Activated CD4-positive, alpha-beta memory T cell treated with anti-CD3 and anti-CD28 coated beads for 36 hours (primary cell): Measurements from ENCODE around the gene TRIM27. TPM values are rescaled to one million over a fixed set of nuclear protein-coding genes. Genes with fewer than 3 reads are reported as not detected.
A peak's percentile ranks its signal among the peaks of the same experiment; 100 is the strongest.

Source experiments
- CTCF ChIA-PET: fragments of 350-600 bp; sonication (Branson Sonifier 250); formaldehyde crosslinking; loops from one replicate; lab custom pipeline; 2021; ENCODE audit warnings: antibody characterized with exemption, inconsistent platforms; lab: Charles Lee
- POLR2A ChIA-PET: fragments of 350-600 bp; sonication (Branson Sonifier 250); formaldehyde crosslinking; loops from one replicate; lab custom pipeline; 2021; ENCODE audit warnings: antibody characterized with exemption; lab: Charles Lee
- DNase-seq: peaks from one replicate; pipeline ENCODE4 v3.0.0-alpha.2; 2020
- H3K27ac Mint-ChIP-seq: one replicate; pipeline ENCODE4 v1.8.0; 2021; ENCODE audit warnings: mixed read lengths
- H3K27me3 Mint-ChIP-seq: one replicate; pipeline ENCODE4 v1.8.0; 2021; ENCODE audit warnings: mixed read lengths
- H3K36me3 Mint-ChIP-seq: one replicate; pipeline ENCODE4 v1.8.0; 2021; ENCODE audit warnings: mixed read lengths
- H3K4me1 Mint-ChIP-seq: one replicate; pipeline ENCODE4 v1.8.0; 2021; ENCODE audit warnings: low read depth, mixed read lengths
- H3K4me3 Mint-ChIP-seq: one replicate; pipeline ENCODE4 v1.8.0; 2021; ENCODE audit warnings: mild to moderate bottlenecking, mixed read lengths
- H3K9me3 Mint-ChIP-seq: one replicate; pipeline ENCODE4 v1.8.0; 2021; ENCODE audit warnings: mixed read lengths
- intact Hi-C: fragments of 100-400 bp; cut with micrococcal nuclease; formaldehyde crosslinking; loops from one replicate; pipeline ENCODE4 v1.15.1; 2023
- total RNA-seq, 2 experiments: library from RNA; stranded (reverse); gene quantifications; one replicate each; pipeline ENCODE4 v1.2.3, GENCODE V29; 2021

TRIM27 gene
- total RNA-seq, 2 experiments from 2014 or later = 49.7 to 54.6 TPM

- H3K36me3 Mint-ChIP-seq = peaks cover 50% of the 10 kb centered on the region
- ChIA-PET CTCF (interaction anchor here (0.7 kb wide), 1 partner anchor 1028 kb away, joined by 3 read pairs; no protein-coding TSS in a partner anchor), POLR2A (interaction anchor here (0.6 to 1.3 kb wide), 4 partner anchors 11 to 97 kb away, joined by 3 to 5 read pairs (median 4); partner anchors contain the start of gene TRIM27)
Observed at GRCh38 chr6:28910901-28911690, 12.7 kb downstream of the TRIM27 start.

GRCh38 chr6:28907394-28907793, 16.4 kb downstream of the TRIM27 start:
- POLR2A ChIA-PET = no interaction called here
- no peaks in the 10 kb centered on the region for H3K27me3 Mint-ChIP-seq
- no peaks in the 10 kb centered on the region for H3K9me3 Mint-ChIP-seq
- no peak for DNase-seq
- no peaks in the 10 kb centered on the region for H3K4me1 Mint-ChIP-seq
- CTCF ChIA-PET = no interaction called here
- peaks cover 71% of the 10 kb centered on the region for H3K36me3 Mint-ChIP-seq
- H3K4me3 Mint-ChIP-seq = no peak overlapping the region
- intact Hi-C loops = no loop called here
- H3K27ac Mint-ChIP-seq = no peak overlapping the region

More at GRCh38 chr6:28910901-28911690, 12.7 kb downstream of the TRIM27 start:
- Mint-ChIP-seq H3K27me3 (no peaks in the 10 kb centered on the region), H3K4me1 (no peaks in the 10 kb centered on the region), H3K27ac (no peak overlapping the region), H3K9me3 (no peaks in the 10 kb centered on the region), H3K4me3 (no peak overlapping the region)
- no peak for DNase-seq
- intact Hi-C loops = no loop called here

GRCh38 chr6:28906669-28907068, 17.1 kb downstream of the TRIM27 start:
- no peak overlapping the region for H3K27ac Mint-ChIP-seq
- POLR2A ChIA-PET = no interaction called here
- H3K4me1 Mint-ChIP-seq = no peaks in the 10 kb centered on the region
- H3K27me3 Mint-ChIP-seq = no peaks in the 10 kb centered on the region
- H3K36me3 Mint-ChIP-seq = peaks cover 68% of the 10 kb centered on the region
- no peak overlapping the region for H3K4me3 Mint-ChIP-seq
- DNase-seq = no peak
- intact Hi-C loops = no loop called here
- H3K9me3 Mint-ChIP-seq = no peaks in the 10 kb centered on the region
- CTCF ChIA-PET = no interaction called here

- Mint-ChIP-seq H3K27ac (no peak overlapping the region), H3K4me3 (no peak overlapping the region), H3K9me3 (no peaks in the 10 kb centered on the region), H3K27me3 (no peaks in the 10 kb centered on the region), H3K36me3 (peaks cover 58% of the 10 kb centered on the region), H3K4me1 (peaks cover 3% of the 10 kb centered on the region)
- ChIA-PET CTCF (no interaction called here), POLR2A (no interaction called here)
- intact Hi-C loops = no loop called here
- no peak for DNase-seq
Observed at GRCh38 chr6:28903686-28904085, 20.1 kb downstream of the TRIM27 start.

GRCh38 chr6:28901831-28902230, 22.0 kb downstream of the TRIM27 start:
- CTCF ChIA-PET = no interaction called here
- Mint-ChIP-seq H3K27ac (peak overlapping the region; percentile 15), H3K9me3 (no peaks in the 10 kb centered on the region), H3K4me1 (peaks cover 6% of the 10 kb centered on the region), H3K27me3 (no peaks in the 10 kb centered on the region), H3K36me3 (peaks cover 49% of the 10 kb centered on the region), H3K4me3 (no peak overlapping the region)
- POLR2A ChIA-PET = no interaction called here
- intact Hi-C loops = no loop called here
- DNase-seq = no peak

- Mint-ChIP-seq H3K4me3 (no peak overlapping the region), H3K4me1 (peaks cover 8% of the 10 kb centered on the region), H3K27me3 (peaks cover 2% of the 10 kb centered on the region), H3K9me3 (peaks cover 2% of the 10 kb centered on the region), H3K36me3 (peaks cover 46% of the 10 kb centered on the region), H3K27ac (peak overlapping the region; percentile 11)
- intact Hi-C loops = no loop called here
- ChIA-PET POLR2A (no interaction called here), CTCF (interaction anchor here (0.6 kb wide), 1 partner anchor 537 kb away, joined by 3 read pairs; no protein-coding TSS in a partner anchor)
- no peak for DNase-seq
Observed at GRCh38 chr6:28900577-28901256, 23.1 kb downstream of the TRIM27 start.

GRCh38 chr6:28898710-28898965, 25.1 kb downstream of the TRIM27 start:
- Mint-ChIP-seq H3K27me3 (peaks cover 2% of the 10 kb centered on the region), H3K27ac (peak overlapping the region; percentile 42), H3K4me3 (peak overlapping the region; percentile 12), H3K36me3 (peaks cover 29% of the 10 kb centered on the region), H3K4me1 (peaks cover 12% of the 10 kb centered on the region), H3K9me3 (peaks cover 2% of the 10 kb centered on the region)
- no peak for DNase-seq
- intact Hi-C loops = loop anchor here (10.0 kb wide), 1 partner anchor 1764 kb away; a partner anchor contains a TSS
- POLR2A ChIA-PET = interaction anchor here (0.6 kb wide), 1 partner anchor 16 kb away, joined by 7 read pairs; no protein-coding TSS in a partner anchor
- CTCF ChIA-PET = interaction anchor here (0.7 to 4.8 kb wide), 4 partner anchors 14 to 118 kb away, joined by 3 to 30 read pairs (median 3); no protein-coding TSS in a partner anchor

- Mint-ChIP-seq H3K27ac (peak overlapping the region; percentile 97), H3K4me3 (peak overlapping the region; percentile 86), H3K36me3 (peaks cover 18% of the 10 kb centered on the region), H3K9me3 (peaks cover 2% of the 10 kb centered on the region), H3K4me1 (peaks cover 12% of the 10 kb centered on the region), H3K27me3 (peaks cover 2% of the 10 kb centered on the region)
- POLR2A ChIA-PET = interaction anchor here (2.8 to 3.2 kb wide), 2 partner anchors 12 to 25 kb away, joined by 8 to 24 read pairs; no protein-coding TSS in a partner anchor
- DNase-seq = no peak
- intact Hi-C loops = loop anchor here (10.0 kb wide), 1 partner anchor 1763 kb away; a partner anchor contains a TSS
- CTCF ChIA-PET = interaction anchor here (1.4 to 4.8 kb wide), 4 partner anchors 13 to 119 kb away, joined by 3 to 30 read pairs (median 11); partner anchors contain the start of gene TRIM27
Observed at GRCh38 chr6:28897369-28897745, 26.4 kb downstream of the TRIM27 start.

- POLR2A ChIA-PET = interaction anchor here (1.0 to 3.2 kb wide), 5 partner anchors 11 to 119 kb away, joined by 3 to 24 read pairs (median 5); no protein-coding TSS in a partner anchor
- Mint-ChIP-seq H3K27ac (peak overlapping the region; percentile 97), H3K36me3 (peaks cover 18% of the 10 kb centered on the region), H3K9me3 (peaks cover 2% of the 10 kb centered on the region), H3K4me1 (peaks cover 12% of the 10 kb centered on the region), H3K27me3 (peaks cover 2% of the 10 kb centered on the region), H3K4me3 (peak overlapping the region; percentile 86)
- DNase-seq = peak; percentile 65
- intact Hi-C loops = loop anchor here (1.0 to 10.0 kb wide), 7 partner anchors 12 to 1762 kb away; a partner anchor contains a TSS
- CTCF ChIA-PET = interaction anchor here (1.4 to 4.8 kb wide), 4 partner anchors 12 to 119 kb away, joined by 3 to 30 read pairs (median 11); partner anchors contain the start of gene TRIM27
Observed at GRCh38 chr6:28896505-28897368, 27.0 kb downstream of the TRIM27 start.

GRCh38 chr6:28895131-28895812, 28.5 kb downstream of the TRIM27 start:
- H3K9me3 Mint-ChIP-seq = peaks cover 2% of the 10 kb centered on the region
- H3K27me3 Mint-ChIP-seq = peaks cover 2% of the 10 kb centered on the region
- ChIA-PET POLR2A (interaction anchor here (0.5 to 3.2 kb wide), 12 partner anchors 10 to 1002 kb away, joined by 3 to 24 read pairs (median 4); partner anchors contain the start of gene TRIM27), CTCF (interaction anchor here (0.9 to 4.8 kb wide), 5 partner anchors 10 to 121 kb away, joined by 4 to 30 read pairs (median 10); partner anchors contain the start of gene TRIM27)
- DNase-seq = peak; percentile 95
- H3K4me1 Mint-ChIP-seq = peaks cover 12% of the 10 kb centered on the region
- H3K27ac Mint-ChIP-seq = peak overlapping the region; percentile 97
- H3K36me3 Mint-ChIP-seq = peaks cover 9% of the 10 kb centered on the region
- H3K4me3 Mint-ChIP-seq = peak overlapping the region; percentile 86
- intact Hi-C loops = loop anchor here (10.0 kb wide), 1 partner anchor 1760 kb away; a partner anchor contains a TSS
